ENCODE measurements around the gene PERCC1. TPM values are rescaled to one million over a fixed set of nuclear protein-coding genes. Genes with fewer than 3 reads are reported as not detected.

PERCC1 gene
- total RNA-seq, 6 donors from 2014 or later, result 0.27 to 2.2 TPM; not detected in 4

DNA sequence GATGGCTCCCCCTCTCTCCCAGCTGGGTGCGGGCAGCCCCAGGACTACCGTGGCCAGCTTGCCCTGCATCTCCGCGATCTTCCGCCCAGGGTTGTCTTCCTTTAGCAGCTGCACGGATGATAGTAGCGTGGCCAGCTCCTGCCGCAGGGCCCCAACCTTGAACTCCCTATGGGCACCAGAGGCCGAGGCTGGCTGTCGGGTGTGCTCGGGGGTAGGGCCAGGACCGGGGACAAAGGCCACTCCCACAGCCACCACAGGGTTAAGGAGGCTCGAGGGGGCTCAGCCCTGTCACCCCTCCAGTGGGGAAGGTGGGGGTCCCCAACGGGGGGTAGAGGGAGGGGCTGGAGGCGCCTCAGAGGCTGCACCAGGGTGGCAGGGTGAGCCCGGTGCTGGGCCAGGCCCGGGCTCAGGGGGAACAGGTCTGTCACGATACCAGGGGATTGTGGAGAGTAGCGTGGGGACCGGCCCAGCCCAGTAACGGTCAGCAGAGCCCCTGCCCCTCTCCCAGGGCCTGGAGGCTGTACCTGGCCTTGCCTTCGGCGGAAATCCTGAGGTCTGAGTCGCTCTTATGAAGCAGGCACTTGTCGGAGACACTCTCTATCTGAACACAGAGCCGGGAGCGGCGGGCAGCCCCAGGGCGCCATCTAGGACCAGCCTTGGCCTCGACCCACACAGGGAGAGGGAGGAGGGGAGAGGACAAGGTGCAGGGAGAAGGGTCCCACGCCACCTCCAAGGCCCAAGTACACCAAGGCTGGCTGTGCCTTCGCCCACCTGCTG is 5.2 kb downstream of the PERCC1 start:
- Histone ChIP-seq H3K27me3 (no peaks in the 10 kb centered on the region), H3K27ac (no peak overlapping the region), H3K36me3 (no peaks in the 10 kb centered on the region), H3K4me3 (no peak overlapping the region), H3K4me1 (no peaks in the 10 kb centered on the region), H3K9me3 (no peaks in the 10 kb centered on the region)
- 86 to 89% methylated on average over 13 to 30 of the region's 32 CpGs for WGBS, 2 donors
- DNase-seq (peak in 1 of 2 donors; percentile 79), ATAC-seq (ENCODE audit: low FRiP score in 2 of 2) (no peak)
- no peak for TF ChIP-seq POLR2AphosphoS5 (IDR thresholded peaks at IDR 0.05)
- no peak for TF ChIP-seq POLR2A (IDR thresholded peaks at IDR 0.05)
- TF ChIP-seq EP300 (IDR thresholded peaks at IDR 0.05), result no peak
- TF ChIP-seq, protein P1, sequence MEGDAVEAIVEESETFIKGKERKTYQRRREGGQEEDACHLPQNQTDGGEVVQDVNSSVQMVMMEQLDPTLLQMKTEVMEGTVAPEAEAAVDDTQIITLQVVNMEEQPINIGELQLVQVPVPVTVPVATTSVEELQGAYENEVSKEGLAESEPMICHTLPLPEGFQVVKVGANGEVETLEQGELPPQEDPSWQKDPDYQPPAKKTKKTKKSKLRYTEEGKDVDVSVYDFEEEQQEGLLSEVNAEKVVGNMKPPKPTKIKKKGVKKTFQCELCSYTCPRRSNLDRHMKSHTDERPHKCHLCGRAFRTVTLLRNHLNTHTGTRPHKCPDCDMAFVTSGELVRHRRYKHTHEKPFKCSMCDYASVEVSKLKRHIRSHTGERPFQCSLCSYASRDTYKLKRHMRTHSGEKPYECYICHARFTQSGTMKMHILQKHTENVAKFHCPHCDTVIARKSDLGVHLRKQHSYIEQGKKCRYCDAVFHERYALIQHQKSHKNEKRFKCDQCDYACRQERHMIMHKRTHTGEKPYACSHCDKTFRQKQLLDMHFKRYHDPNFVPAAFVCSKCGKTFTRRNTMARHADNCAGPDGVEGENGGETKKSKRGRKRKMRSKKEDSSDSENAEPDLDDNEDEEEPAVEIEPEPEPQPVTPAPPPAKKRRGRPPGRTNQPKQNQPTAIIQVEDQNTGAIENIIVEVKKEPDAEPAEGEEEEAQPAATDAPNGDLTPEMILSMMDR (IDR thresholded peaks at IDR 0.05), result no peak

DNA sequence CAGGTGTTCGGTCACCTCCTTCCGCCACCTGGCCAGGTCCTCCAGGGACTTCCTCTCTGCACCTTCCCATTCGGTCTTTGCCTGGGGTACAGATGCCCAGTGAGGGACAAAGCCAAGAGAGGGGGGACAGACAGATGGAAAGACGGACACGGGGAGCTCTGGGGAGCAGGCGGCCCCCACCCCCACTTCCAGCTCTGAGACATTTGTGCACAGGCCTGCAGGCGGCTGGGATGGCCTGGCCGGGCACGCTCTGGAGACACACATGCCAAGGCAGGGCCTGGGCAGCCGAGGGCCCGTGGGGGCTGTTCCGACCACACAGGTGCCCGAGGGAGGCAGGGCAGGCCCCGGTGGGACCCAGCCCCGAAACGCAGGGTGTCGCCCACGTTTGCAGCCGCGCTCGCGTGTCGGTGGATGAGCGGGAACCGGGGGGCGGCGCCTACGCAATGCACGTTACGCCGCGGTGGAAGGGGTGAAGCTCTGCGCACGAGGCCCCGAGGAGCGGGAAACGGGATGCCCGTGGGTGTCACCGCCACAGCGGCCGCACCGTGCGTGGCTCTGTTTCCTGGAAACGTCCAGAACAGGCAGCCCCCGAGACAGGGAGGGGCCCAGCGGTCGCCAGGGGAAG is 6.0 kb downstream of the PERCC1 start:
- 78 to 86% methylated on average over 32 to 47 of the region's 47 CpGs for WGBS, 2 donors
- ATAC-seq (ENCODE audit: low FRiP score in 2 of 2) (no peak), DNase-seq (peak in 1 of 2 donors; percentile 85)
- Histone ChIP-seq H3K4me1 (no peaks in the 10 kb centered on the region), H3K9me3 (no peaks in the 10 kb centered on the region), H3K36me3 (no peaks in the 10 kb centered on the region), H3K27me3 (no peaks in the 10 kb centered on the region), H3K4me3 (no peak overlapping the region), H3K27ac (no peak overlapping the region)
- no peak for TF ChIP-seq EP300 (IDR thresholded peaks at IDR 0.05)
- no peak for TF ChIP-seq POLR2A (IDR thresholded peaks at IDR 0.05)
- no peak for TF ChIP-seq POLR2AphosphoS5 (IDR thresholded peaks at IDR 0.05)
- TF ChIP-seq, protein P1 (IDR thresholded peaks at IDR 0.05), result no peak

DNA sequence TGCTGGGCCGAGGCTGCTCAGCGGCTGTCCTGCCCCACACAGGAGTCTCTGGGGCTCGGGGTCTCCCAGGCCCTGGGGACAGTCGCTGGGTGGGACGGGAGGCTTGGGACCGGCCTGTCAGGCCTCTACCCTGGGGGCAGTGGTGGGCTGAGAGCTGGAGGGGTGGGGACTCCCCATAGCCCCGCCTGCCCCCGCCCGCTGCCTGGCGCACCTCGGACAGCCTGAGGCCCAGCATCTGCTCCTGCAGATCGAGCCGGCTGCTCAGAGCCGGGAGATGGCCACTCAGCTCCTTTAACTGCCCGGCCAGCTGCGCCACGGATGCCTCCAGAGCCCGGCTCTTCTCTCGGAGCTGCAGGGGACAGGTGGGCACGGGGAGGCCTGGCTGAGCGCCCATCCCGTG is 6.7 kb downstream of the PERCC1 start:
- Histone ChIP-seq H3K9me3 (no peaks in the 10 kb centered on the region), H3K27me3 (no peaks in the 10 kb centered on the region), H3K27ac (no peak overlapping the region), H3K36me3 (no peaks in the 10 kb centered on the region), H3K4me3 (no peak overlapping the region), H3K4me1 (no peaks in the 10 kb centered on the region)
- DNase-seq (peak in 1 of 2 donors; percentile 81), ATAC-seq (ENCODE audit: low FRiP score in 2 of 2) (no peak)
- TF ChIP-seq EP300 (IDR thresholded peaks at IDR 0.05) (no peak), POLR2A (IDR thresholded peaks at IDR 0.05) (no peak), POLR2AphosphoS5 (IDR thresholded peaks at IDR 0.05) (no peak)
- TF ChIP-seq, protein P1 (IDR thresholded peaks at IDR 0.05), result no peak
- WGBS, 2 donors, result 95% methylated on average over 8 of the region's 22 CpGs; no CpG with 5 or more reads in 1 of the 2 donors

DNA sequence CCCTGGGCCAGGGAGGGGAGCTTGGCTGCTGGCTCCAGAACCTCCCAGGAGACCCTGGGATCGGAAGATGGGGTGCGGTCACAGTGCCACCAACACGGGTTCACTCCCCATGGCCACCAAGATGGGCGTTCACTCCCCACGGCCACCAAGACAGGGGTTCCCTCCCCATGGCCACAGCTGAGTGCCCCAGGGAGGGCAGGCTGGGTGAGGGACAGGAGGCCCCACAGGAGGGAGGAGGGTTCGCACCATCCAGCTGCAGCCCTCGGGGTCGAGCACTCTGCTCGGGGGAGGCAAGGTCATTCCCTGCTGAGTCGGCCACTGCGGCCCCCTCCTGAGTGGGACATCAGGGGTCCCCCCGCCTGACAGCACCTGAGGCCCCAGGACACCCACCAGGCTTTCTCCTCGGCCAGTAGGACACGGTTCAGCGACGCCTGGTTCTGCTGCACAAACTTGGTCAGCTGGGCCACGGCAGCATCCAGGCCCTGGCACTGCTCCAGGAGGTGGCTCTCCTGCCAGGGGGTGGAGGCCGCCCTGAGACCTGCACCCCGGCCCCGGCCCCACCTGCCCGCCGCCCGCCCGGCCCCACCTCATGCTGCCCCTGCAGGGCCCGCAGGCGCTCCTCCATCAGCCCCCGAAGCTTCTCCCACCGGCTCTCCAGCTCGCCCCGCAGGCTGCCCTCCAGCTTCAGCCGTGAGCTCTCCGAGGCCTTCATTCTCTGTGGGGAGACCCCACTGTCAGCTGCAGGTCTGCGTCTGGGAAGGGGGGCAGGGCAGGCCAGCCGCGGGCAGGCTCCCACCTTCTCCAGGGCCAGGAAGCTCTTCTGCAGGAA is 7.6 kb downstream of the PERCC1 start:
- WGBS, 2 donors, result 71 to 74% methylated on average over 11 to 14 of the region's 35 CpGs
- H3K4me3 ChIP-seq, result no peak overlapping the region
- no peaks in the 10 kb centered on the region for H3K9me3 ChIP-seq
- no peaks in the 10 kb centered on the region for H3K4me1 ChIP-seq
- ATAC-seq (ENCODE audit: low FRiP score in 2 of 2) (no peak), DNase-seq (peak in 1 of 2 donors; percentile 72)
- H3K27ac ChIP-seq, result no peak overlapping the region
- no peaks in the 10 kb centered on the region for H3K36me3 ChIP-seq
- TF ChIP-seq POLR2AphosphoS5 (IDR thresholded peaks at IDR 0.05) (no peak), EP300 (IDR thresholded peaks at IDR 0.05) (no peak), POLR2A (IDR thresholded peaks at IDR 0.05) (no peak)
- TF ChIP-seq, protein P1 (IDR thresholded peaks at IDR 0.05), result no peak
- H3K27me3 ChIP-seq, result no peaks in the 10 kb centered on the region
